Measurements from ENCODE around the gene MED7.

Gene MED7

GRCh38 chr5:157177953-157178352 lies 35.3 kb upstream of the MED7 start:
- Histone ChIP-seq H3K9me3 (ENCODE audit: control insufficient read depth, low read depth, low read length) (no peaks in the 10 kb centered on the region), H3K4me3 (ENCODE audit: low read length) (no peak overlapping the region), H3K9ac (ENCODE audit: low read length) (no peak overlapping the region), H3K36me3 (ENCODE audit: control insufficient read depth, low read depth, low read length) (no peaks in the 10 kb centered on the region), H3K27ac (ENCODE audit: low read length) (no peak overlapping the region), H3K27me3 (ENCODE audit: control insufficient read depth, insufficient read depth, low read length) (no peaks in the 10 kb centered on the region), H3K4me1 (ENCODE audit: control insufficient read depth, low read depth, low read length) (no peaks in the 10 kb centered on the region)

- H3K4me1 ChIP-seq (ENCODE audit: control insufficient read depth, low read depth, low read length): peaks cover 3% of the 10 kb centered on the region
- no peak overlapping the region for H3K4me3 ChIP-seq (ENCODE audit: low read length)
- H3K27me3 ChIP-seq (ENCODE audit: control insufficient read depth, insufficient read depth, low read length): no peaks in the 10 kb centered on the region
- no peaks in the 10 kb centered on the region for H3K9me3 ChIP-seq (ENCODE audit: control insufficient read depth, low read depth, low read length)
- H3K36me3 ChIP-seq (ENCODE audit: control insufficient read depth, low read depth, low read length): no peaks in the 10 kb centered on the region
- H3K9ac ChIP-seq (ENCODE audit: low read length): no peak overlapping the region
- H3K27ac ChIP-seq (ENCODE audit: low read length): no peak overlapping the region
Measured at GRCh38 chr5:157175071-157175612, 32.5 kb upstream of the MED7 start.

- Histone ChIP-seq H3K27me3 (ENCODE audit: control insufficient read depth, insufficient read depth, low read length) (no peaks in the 10 kb centered on the region), H3K36me3 (ENCODE audit: control insufficient read depth, low read depth, low read length) (no peaks in the 10 kb centered on the region), H3K4me1 (ENCODE audit: control insufficient read depth, low read depth, low read length) (peaks cover 3% of the 10 kb centered on the region), H3K27ac (ENCODE audit: low read length) (no peak overlapping the region), H3K9me3 (ENCODE audit: control insufficient read depth, low read depth, low read length) (no peaks in the 10 kb centered on the region), H3K9ac (ENCODE audit: low read length) (no peak overlapping the region), H3K4me3 (ENCODE audit: low read length) (no peak overlapping the region)
Measured at GRCh38 chr5:157172403-157172802, 29.7 kb upstream of the MED7 start.

GRCh38 chr5:157168286-157168685 lies 25.6 kb upstream of the MED7 start:
- Histone ChIP-seq H3K27me3 (ENCODE audit: control insufficient read depth, insufficient read depth, low read length) (no peaks in the 10 kb centered on the region), H3K9ac (ENCODE audit: low read length) (no peak overlapping the region), H3K36me3 (ENCODE audit: control insufficient read depth, low read depth, low read length) (no peaks in the 10 kb centered on the region), H3K4me1 (ENCODE audit: control insufficient read depth, low read depth, low read length) (peaks cover 3% of the 10 kb centered on the region), H3K4me3 (ENCODE audit: low read length) (no peak overlapping the region), H3K27ac (ENCODE audit: low read length) (no peak overlapping the region), H3K9me3 (ENCODE audit: control insufficient read depth, low read depth, low read length) (no peaks in the 10 kb centered on the region)

- Histone ChIP-seq H3K27me3 (ENCODE audit: control insufficient read depth, insufficient read depth, low read length) (no peaks in the 10 kb centered on the region), H3K9ac (ENCODE audit: low read length) (no peak overlapping the region), H3K9me3 (ENCODE audit: control insufficient read depth, low read depth, low read length) (no peaks in the 10 kb centered on the region), H3K4me3 (ENCODE audit: low read length) (no peak overlapping the region), H3K36me3 (ENCODE audit: control insufficient read depth, low read depth, low read length) (no peaks in the 10 kb centered on the region), H3K4me1 (ENCODE audit: control insufficient read depth, low read depth, low read length) (no peaks in the 10 kb centered on the region), H3K27ac (ENCODE audit: low read length) (no peak overlapping the region)
Measured at GRCh38 chr5:157167214-157167621, 24.6 kb upstream of the MED7 start.

- Histone ChIP-seq H3K9ac (ENCODE audit: low read length) (no peak within 1 kb of the TSS), H3K9me3 (ENCODE audit: control insufficient read depth, low read depth, low read length) (no peaks in the 10 kb centered on the region), H3K4me3 (ENCODE audit: low read length) (no peak within 1 kb of the TSS), H3K4me1 (ENCODE audit: control insufficient read depth, low read depth, low read length) (no peaks in the 10 kb centered on the region), H3K27me3 (ENCODE audit: control insufficient read depth, insufficient read depth, low read length) (no peaks in the 10 kb centered on the region), H3K27ac (ENCODE audit: low read length) (no peak within 1 kb of the TSS), H3K36me3 (ENCODE audit: control insufficient read depth, low read depth, low read length) (no peaks in the 10 kb centered on the region)
Measured at GRCh38 chr5:157166214-157167213, 23.8 kb upstream of the MED7 start, which contains the start of gene GARIN3. TSS of gene GARIN3 (minus strand) at chr5:157166264. CDS start at chr5:157166168, 96 bp downstream.

GRCh38 chr5:157165668-157166067 lies 23.0 kb upstream of the MED7 start:
- Histone ChIP-seq H3K27ac (ENCODE audit: low read length) (no peak overlapping the region), H3K9ac (ENCODE audit: low read length) (no peak overlapping the region), H3K9me3 (ENCODE audit: control insufficient read depth, low read depth, low read length) (no peaks in the 10 kb centered on the region), H3K4me1 (ENCODE audit: control insufficient read depth, low read depth, low read length) (no peaks in the 10 kb centered on the region), H3K4me3 (ENCODE audit: low read length) (no peak overlapping the region), H3K27me3 (ENCODE audit: control insufficient read depth, insufficient read depth, low read length) (no peaks in the 10 kb centered on the region), H3K36me3 (ENCODE audit: control insufficient read depth, low read depth, low read length) (no peaks in the 10 kb centered on the region)

GRCh38 chr5:157165261-157165660 lies 22.6 kb upstream of the MED7 start:
- Histone ChIP-seq H3K4me1 (ENCODE audit: control insufficient read depth, low read depth, low read length) (no peaks in the 10 kb centered on the region), H3K27ac (ENCODE audit: low read length) (no peak overlapping the region), H3K36me3 (ENCODE audit: control insufficient read depth, low read depth, low read length) (no peaks in the 10 kb centered on the region), H3K9ac (ENCODE audit: low read length) (no peak overlapping the region), H3K9me3 (ENCODE audit: control insufficient read depth, low read depth, low read length) (no peaks in the 10 kb centered on the region), H3K27me3 (ENCODE audit: control insufficient read depth, insufficient read depth, low read length) (no peaks in the 10 kb centered on the region), H3K4me3 (ENCODE audit: low read length) (no peak overlapping the region)

- Histone ChIP-seq H3K36me3 (ENCODE audit: control insufficient read depth, low read depth, low read length) (no peaks in the 10 kb centered on the region), H3K27ac (ENCODE audit: low read length) (no peak overlapping the region), H3K27me3 (ENCODE audit: control insufficient read depth, insufficient read depth, low read length) (no peaks in the 10 kb centered on the region), H3K4me3 (ENCODE audit: low read length) (no peak overlapping the region), H3K9ac (ENCODE audit: low read length) (no peak overlapping the region), H3K4me1 (ENCODE audit: control insufficient read depth, low read depth, low read length) (no peaks in the 10 kb centered on the region), H3K9me3 (ENCODE audit: control insufficient read depth, low read depth, low read length) (no peaks in the 10 kb centered on the region)
Measured at GRCh38 chr5:157164521-157164920, 21.9 kb upstream of the MED7 start.

- Histone ChIP-seq H3K4me1 (ENCODE audit: control insufficient read depth, low read depth, low read length) (no peaks in the 10 kb centered on the region), H3K27ac (ENCODE audit: low read length) (no peak overlapping the region), H3K36me3 (ENCODE audit: control insufficient read depth, low read depth, low read length) (no peaks in the 10 kb centered on the region), H3K9me3 (ENCODE audit: control insufficient read depth, low read depth, low read length) (no peaks in the 10 kb centered on the region), H3K9ac (ENCODE audit: low read length) (no peak overlapping the region), H3K27me3 (ENCODE audit: control insufficient read depth, insufficient read depth, low read length) (no peaks in the 10 kb centered on the region), H3K4me3 (ENCODE audit: low read length) (no peak overlapping the region)
Measured at GRCh38 chr5:157162919-157163510, 20.4 kb upstream of the MED7 start.

- Histone ChIP-seq H3K4me1 (ENCODE audit: control insufficient read depth, low read depth, low read length) (no peaks in the 10 kb centered on the region), H3K9me3 (ENCODE audit: control insufficient read depth, low read depth, low read length) (no peaks in the 10 kb centered on the region), H3K27ac (ENCODE audit: low read length) (no peak overlapping the region), H3K9ac (ENCODE audit: low read length) (no peak overlapping the region), H3K27me3 (ENCODE audit: control insufficient read depth, insufficient read depth, low read length) (no peaks in the 10 kb centered on the region), H3K4me3 (ENCODE audit: low read length) (no peak overlapping the region), H3K36me3 (ENCODE audit: control insufficient read depth, low read depth, low read length) (no peaks in the 10 kb centered on the region)
Measured at GRCh38 chr5:157161996-157162395, 19.3 kb upstream of the MED7 start.
